HEK293 (cell line): Measurements from ENCODE around the gene EARS2.

Source experiments
- CTCF ChIA-PET: fragments of 350-600 bp; formaldehyde crosslinking; extraction: SDS; loops from one replicate; lab custom pipeline; 2021; ENCODE audit warnings: antibody characterized with exemption; lab: Yijun Ruan, JAX
- POLR2A ChIA-PET: fragments of 300-600 bp; formaldehyde crosslinking; extraction: SDS; loops from one replicate; lab custom pipeline; 2020; ENCODE audit warnings: antibody characterized with exemption, inconsistent platforms; lab: Yijun Ruan, JAX
- H3K27ac ChIP-seq: fragments of 200-500 bp; sonication (Bioruptor generic); 2 replicates; pipeline ENCODE4 v1.5.1; 2014; ENCODE audit warnings: low read depth, low read length, control low read depth, inconsistent platforms; ENCODE audit errors: extremely low read depth
- H3K36me3 ChIP-seq, 2 experiments: fragments of 200-500 bp in 1 of 2; sonication (Bioruptor generic) in 1 of 2; 1 replicate in 1 of 2; 2 replicates in 1 of 2; pipeline ENCODE4 v1.5.1; 2014 to 2017; ENCODE audit warnings: inconsistent platforms in 2 of 2, low read length in 2 of 2; ENCODE audit not compliant: control insufficient read depth in 2 of 2, insufficient read depth in 1 of 2
- H3K4me1 ChIP-seq: fragments of 200-500 bp; sonication (Bioruptor generic); 2 replicates; pipeline ENCODE4 v1.5.1; 2014; ENCODE audit warnings: mild to moderate bottlenecking, low read length, inconsistent platforms; ENCODE audit not compliant: control insufficient read depth, insufficient read depth
- H3K4me3 ChIP-seq: 2 replicates; pipeline ENCODE4 v1.5.1; 2011; ENCODE audit warnings: low read depth, mild to moderate bottlenecking, control low read depth, low read length, moderate library complexity
- H3K9me3 ChIP-seq: fragments of 200-500 bp; sonication (Bioruptor generic); 2 replicates; pipeline ENCODE4 v1.5.1; 2014; ENCODE audit warnings: low read depth, low read length, inconsistent platforms; ENCODE audit not compliant: control insufficient read depth, insufficient read depth
- GLI4 ChIP-seq: fragments of 450-650 bp; formaldehyde crosslinking; IDR thresholded peaks from 2 replicates; pipeline ENCODE4 v1.5.1; 2016; ENCODE audit warnings: missing biosample characterization, missing genetic modification characterization
- KLF7 ChIP-seq: fragments of 450-650 bp; formaldehyde crosslinking; IDR thresholded peaks from 2 replicates; pipeline ENCODE4 v1.5.1; 2016; ENCODE audit warnings: missing biosample characterization, missing genetic modification characterization, borderline replicate concordance
- REST ChIP-seq: fragments of 450-650 bp; formaldehyde crosslinking; IDR thresholded peaks from 2 replicates; pipeline ENCODE4 v1.5.1; 2016; ENCODE audit warnings: missing biosample characterization, missing genetic modification characterization
- TCF7L2 ChIP-seq: IDR thresholded peaks from 2 replicates; pipeline ENCODE4 v1.6.1; 2011; ENCODE audit warnings: low read depth, mild to moderate bottlenecking, inconsistent platforms, low read length, moderate library complexity, borderline replicate concordance
- ZBTB44 ChIP-seq: fragments of 450-650 bp; IDR thresholded peaks from 2 replicates; pipeline ENCODE4 v1.5.1; 2018; ENCODE audit warnings: missing biosample characterization, mild to moderate bottlenecking, missing genetic modification characterization
- ZBTB48 ChIP-seq: fragments of 450-650 bp; formaldehyde crosslinking; IDR thresholded peaks from 2 replicates; pipeline ENCODE4 v1.5.1; 2016; ENCODE audit warnings: missing biosample characterization, missing genetic modification characterization
- ZNF133 ChIP-seq: fragments of 450-650 bp; formaldehyde crosslinking; IDR thresholded peaks from 2 replicates; pipeline ENCODE4 v1.5.1; 2016; ENCODE audit warnings: missing biosample characterization, missing genetic modification characterization
- ZNF146 ChIP-seq: fragments of 450-650 bp; formaldehyde crosslinking; IDR thresholded peaks from 2 replicates; pipeline ENCODE4 v1.5.1; 2016; ENCODE audit warnings: missing biosample characterization, missing genetic modification characterization
- ZNF302 ChIP-seq: fragments of 450-650 bp; formaldehyde crosslinking; IDR thresholded peaks from 2 replicates; pipeline ENCODE4 v1.5.1; 2016; ENCODE audit warnings: missing biosample characterization, missing genetic modification characterization, low read depth
- ZNF362 ChIP-seq: fragments of 450-650 bp; formaldehyde crosslinking; IDR thresholded peaks from 2 replicates; pipeline ENCODE4 v1.5.1; 2016; ENCODE audit warnings: missing biosample characterization, missing genetic modification characterization
- ZNF37A ChIP-seq: fragments of 450-650 bp; IDR thresholded peaks from 2 replicates; pipeline ENCODE4 v1.5.1; 2018; ENCODE audit warnings: missing biosample characterization, missing genetic modification characterization
- ZNF394 ChIP-seq: fragments of 450-650 bp; formaldehyde crosslinking; IDR thresholded peaks from 2 replicates; pipeline ENCODE4 v1.5.1; 2016; ENCODE audit warnings: missing biosample characterization, missing genetic modification characterization, mild to moderate bottlenecking, moderate library complexity, borderline replicate concordance
- ZNF514 ChIP-seq: fragments of 450-650 bp; formaldehyde crosslinking; IDR thresholded peaks from 2 replicates; pipeline ENCODE4 v1.5.1; 2016; ENCODE audit warnings: missing biosample characterization, missing genetic modification characterization
- ZNF747 ChIP-seq: fragments of 450-650 bp; formaldehyde crosslinking; IDR thresholded peaks from 2 replicates; pipeline ENCODE4 v1.5.1; 2016; ENCODE audit warnings: missing biosample characterization, missing genetic modification characterization
- ZNF785 ChIP-seq: fragments of 450-650 bp; formaldehyde crosslinking; IDR thresholded peaks from 2 replicates; pipeline ENCODE4 v1.5.1; 2016; ENCODE audit warnings: missing biosample characterization, missing genetic modification characterization
- ZSCAN4 ChIP-seq: fragments of 450-650 bp; formaldehyde crosslinking; IDR thresholded peaks from 2 replicates; pipeline ENCODE4 v1.5.1; 2017; ENCODE audit warnings: missing biosample characterization, missing genetic modification characterization
- ZSCAN5A ChIP-seq: fragments of 450-650 bp; formaldehyde crosslinking; IDR thresholded peaks from 2 replicates; pipeline ENCODE4 v1.5.1; 2016; ENCODE audit warnings: missing biosample characterization, missing genetic modification characterization

The EARS2 gene

GRCh38 chr16:23570992-23571632 lies 14.0 kb upstream of the EARS2 start:
- CTCF ChIA-PET: interaction anchor here (0.5 kb wide), 1 partner anchor 206 kb away, joined by 3 read pairs; no protein-coding TSS in a partner anchor
- POLR2A ChIA-PET: interaction anchor here (0.6 to 1.3 kb wide), 2 partner anchors 13 to 20 kb away, joined by 4 to 5 read pairs; partner anchors contain the start of genes EARS2 and UBFD1
- Histone ChIP-seq H3K27ac (no peak overlapping the region), H3K9me3 (no peaks in the 10 kb centered on the region), H3K4me1 (no peaks in the 10 kb centered on the region), H3K36me3 (peaks cover 35 to 96% of the 10 kb centered on the region in 2 experiments), H3K4me3 (no peak overlapping the region)
- TF ChIP-seq ZNF514 (tag by site-specific recombination) (no peak), ZNF133 (tag by site-specific recombination) (no peak), ZNF747 (no peak), ZNF362 (tag by site-specific recombination) (no peak)
- TF ChIP-seq, all 188 proteins: peak for 0

GRCh38 chr16:23567602-23568001 lies 10.5 kb upstream of the EARS2 start:
- Histone ChIP-seq H3K36me3 (peaks cover 40 to 97% of the 10 kb centered on the region in 2 experiments), H3K9me3 (no peaks in the 10 kb centered on the region), H3K27ac (no peak overlapping the region), H3K4me3 (no peak overlapping the region), H3K4me1 (no peaks in the 10 kb centered on the region)
- no peak for TF ChIP-seq GLI4 (tag by site-specific recombination)
- no peak for TF ChIP-seq REST (tag by site-specific recombination)
- TF ChIP-seq ZSCAN4 (tag by site-specific recombination): no peak
- TF ChIP-seq ZNF785 (tag by site-specific recombination): no peak
- POLR2A ChIA-PET: interaction anchor here (1.2 kb wide), 1 partner anchor 14 kb away, joined by 5 read pairs; no protein-coding TSS in a partner anchor
- CTCF ChIA-PET: no interaction called here

GRCh38 chr16:23566724-23567123 lies 9.6 kb upstream of the EARS2 start:
- Histone ChIP-seq H3K4me3 (no peak overlapping the region), H3K4me1 (no peaks in the 10 kb centered on the region), H3K27ac (no peak overlapping the region), H3K36me3 (peaks cover 39 to 97% of the 10 kb centered on the region in 2 experiments), H3K9me3 (no peaks in the 10 kb centered on the region)
- ChIA-PET POLR2A (interaction anchor here (1.2 kb wide), 1 partner anchor 15 kb away, joined by 5 read pairs; no protein-coding TSS in a partner anchor), CTCF (interaction anchor here (1.1 kb wide), 1 partner anchor 30 kb away, joined by 3 read pairs; no protein-coding TSS in a partner anchor)
- TF ChIP-seq ZNF302 (tag by site-specific recombination): no peak
- no peak for TF ChIP-seq ZNF146 (tag by site-specific recombination)
- no peak for TF ChIP-seq TCF7L2
- no peak for TF ChIP-seq ZNF37A (tag by site-specific recombination)
- no peak for TF ChIP-seq ZBTB44 (tag by site-specific recombination)
- no peak for TF ChIP-seq ZSCAN4 (tag by site-specific recombination)
- TF ChIP-seq ZNF394 (tag by site-specific recombination): no peak
- no peak for TF ChIP-seq KLF7 (tag by site-specific recombination)
- TF ChIP-seq ZBTB48: no peak
- no peak for TF ChIP-seq ZSCAN5A (tag by site-specific recombination)
